CD4-positive, alpha-beta T cell (primary cell): ENCODE results near the gene RPUSD4. TPM values are rescaled to one million over a fixed set of nuclear protein-coding genes. Genes with fewer than 3 reads are reported as not detected.

Experiments used
- ATAC-seq: fragments of 200-7000 bp; cut with Tn5 transposase; one replicate; pipeline ENCODE4 v1.10.0; 2022; ENCODE audit warnings: mild to moderate bottlenecking; ENCODE audit not compliant: poor library complexity
- CTCF ChIA-PET: fragments of 350-600 bp; sonication (Branson Sonifier 250); formaldehyde crosslinking; loops from one replicate; lab custom pipeline; 2021; ENCODE audit warnings: antibody characterized with exemption, inconsistent platforms; lab: Charles Lee
- POLR2A ChIA-PET: fragments of 350-600 bp; sonication (Branson Sonifier 250); formaldehyde crosslinking; loops from one replicate; lab custom pipeline; 2021; ENCODE audit warnings: antibody characterized with exemption, inconsistent platforms; lab: Charles Lee
- DNase-seq, 14 experiments: peaks; one replicate each; pipeline ENCODE4 v3.0.0-alpha.2; 2013 to 2020; ENCODE audit warnings: mixed read lengths in 2 of 14
- H3K27ac ChIP-seq, 2 donors: one replicate each; pipeline versions ENCODE4 v1.5.1 to v1.7.0; 2013; ENCODE audit warnings: low read length in 2 of 2, low read depth in 1 of 2, mild to moderate bottlenecking in 1 of 2
- H3K27me3 ChIP-seq, 2 experiments: 1 replicate in 1 of 2; 2 replicates in 1 of 2; pipeline versions ENCODE4 v1.6.1 to v1.7.0; 2013; ENCODE audit warnings: low read length in 2 of 2, control low read depth in 1 of 2, mild to moderate bottlenecking in 1 of 2, moderate library complexity in 1 of 2; ENCODE audit not compliant: insufficient read depth in 2 of 2, control insufficient read depth in 1 of 2
- H3K36me3 ChIP-seq: one replicate; pipeline ENCODE4 v1.6.1; 2013; ENCODE audit warnings: low read length, control low read depth; ENCODE audit not compliant: insufficient read depth
- H3K4me1 ChIP-seq: one replicate; pipeline ENCODE4 v1.6.1; 2013; ENCODE audit warnings: low read length, control low read depth; ENCODE audit not compliant: insufficient read depth
- H3K4me3 ChIP-seq: one replicate; pipeline ENCODE4 v1.5.1; 2013; ENCODE audit warnings: mild to moderate bottlenecking, low read length, moderate library complexity
- H3K9me3 ChIP-seq, 2 experiments: 1 replicate in 1 of 2; 2 replicates in 1 of 2; pipeline versions ENCODE4 v1.6.1 to v1.7.0; 2013; ENCODE audit warnings: low read length in 2 of 2, mild to moderate bottlenecking in 2 of 2, control low read depth in 1 of 2, moderate library complexity in 1 of 2; ENCODE audit not compliant: control insufficient read depth in 1 of 2, insufficient read depth in 1 of 2
- H3K27ac Mint-ChIP-seq: one replicate; pipeline ENCODE4 v1.8.0; 2020; ENCODE audit warnings: mixed read lengths
- H3K27me3 Mint-ChIP-seq: one replicate; pipeline ENCODE4 v1.8.0; 2021; ENCODE audit warnings: mixed read lengths
- H3K36me3 Mint-ChIP-seq: one replicate; pipeline ENCODE4 v1.8.0; 2021; ENCODE audit warnings: low read depth, mixed read lengths
- H3K4me1 Mint-ChIP-seq: one replicate; pipeline ENCODE4 v1.8.0; 2021; ENCODE audit warnings: low read depth, mixed read lengths
- H3K4me3 Mint-ChIP-seq: one replicate; pipeline ENCODE4 v1.8.0; 2020; ENCODE audit warnings: mild to moderate bottlenecking, mixed read lengths
- H3K9me3 Mint-ChIP-seq: one replicate; pipeline ENCODE4 v1.8.0; 2020; ENCODE audit warnings: mixed read lengths
- intact Hi-C, 2 experiments: fragments of 100-400 bp; cut with DNase I in 1 of 2; cut with micrococcal nuclease in 1 of 2; formaldehyde crosslinking; loops; one replicate each; pipeline versions ENCODE4 v1.15.1 to v1.9.0; 2023 to 2025; cut with DNase I, micrococcal nuclease
- total RNA-seq, 174 experiments: library from RNA in 2 of 174; stranded (reverse) in 2 of 174; gene quantifications; one replicate each; pipeline ENCODE4 v1.2.3 and lab custom pipeline; 2021 to 2026
- TF ChIP-seq, protein P1 (sequence below): fragments of 200-600 bp; IDR thresholded peaks from one replicate; pipeline ENCODE4 v1.8.0; 2022; ENCODE audit warnings: antibody characterized with exemption, mild to moderate bottlenecking

RPUSD4 gene
- total RNA-seq, 2 experiments from 2014 or later, result 33.1 to 37.6 TPM

DNA sequence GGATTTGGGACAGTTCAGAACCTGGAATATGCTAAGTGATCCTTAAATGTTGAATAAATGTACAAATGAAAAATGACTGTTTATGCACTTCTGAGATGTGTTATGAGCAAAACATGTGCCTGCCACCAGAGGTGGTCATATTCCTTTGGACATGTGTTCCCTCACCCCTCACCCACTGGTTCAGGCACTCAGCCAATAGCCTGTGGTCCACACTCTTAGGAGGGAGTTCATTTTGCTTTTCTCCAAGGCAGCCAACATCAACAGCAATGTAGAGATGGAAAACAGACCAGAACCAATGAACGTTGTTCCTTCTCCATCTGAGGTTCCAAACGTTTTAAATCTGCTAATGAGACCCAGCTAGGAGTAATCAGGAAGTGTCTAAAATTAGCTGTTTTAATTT, 44.0 kb downstream of the RPUSD4 start:
- Mint-ChIP-seq H3K27ac (no peak overlapping the region), H3K4me3 (no peak overlapping the region), H3K9me3 (no peaks in the 10 kb centered on the region), H3K36me3 (no peaks in the 10 kb centered on the region), H3K4me1 (no peaks in the 10 kb centered on the region), H3K27me3 (peaks cover 4% of the 10 kb centered on the region)
- Histone ChIP-seq H3K27me3 (peaks cover 0 to 1% of the 10 kb centered on the region in 2 experiments), H3K27ac (no peak overlapping the region), H3K4me3 (no peak overlapping the region), H3K36me3 (no peaks in the 10 kb centered on the region), H3K9me3 (no peaks in the 10 kb centered on the region), H3K4me1 (no peaks in the 10 kb centered on the region)
- POLR2A ChIA-PET, result no interaction called here
- intact Hi-C loops, result no loop called here
- ATAC-seq (no peak), DNase-seq (no peak)
- TF ChIP-seq, protein P1, sequence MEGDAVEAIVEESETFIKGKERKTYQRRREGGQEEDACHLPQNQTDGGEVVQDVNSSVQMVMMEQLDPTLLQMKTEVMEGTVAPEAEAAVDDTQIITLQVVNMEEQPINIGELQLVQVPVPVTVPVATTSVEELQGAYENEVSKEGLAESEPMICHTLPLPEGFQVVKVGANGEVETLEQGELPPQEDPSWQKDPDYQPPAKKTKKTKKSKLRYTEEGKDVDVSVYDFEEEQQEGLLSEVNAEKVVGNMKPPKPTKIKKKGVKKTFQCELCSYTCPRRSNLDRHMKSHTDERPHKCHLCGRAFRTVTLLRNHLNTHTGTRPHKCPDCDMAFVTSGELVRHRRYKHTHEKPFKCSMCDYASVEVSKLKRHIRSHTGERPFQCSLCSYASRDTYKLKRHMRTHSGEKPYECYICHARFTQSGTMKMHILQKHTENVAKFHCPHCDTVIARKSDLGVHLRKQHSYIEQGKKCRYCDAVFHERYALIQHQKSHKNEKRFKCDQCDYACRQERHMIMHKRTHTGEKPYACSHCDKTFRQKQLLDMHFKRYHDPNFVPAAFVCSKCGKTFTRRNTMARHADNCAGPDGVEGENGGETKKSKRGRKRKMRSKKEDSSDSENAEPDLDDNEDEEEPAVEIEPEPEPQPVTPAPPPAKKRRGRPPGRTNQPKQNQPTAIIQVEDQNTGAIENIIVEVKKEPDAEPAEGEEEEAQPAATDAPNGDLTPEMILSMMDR, result no peak
- CTCF ChIA-PET, result no interaction called here

DNA sequence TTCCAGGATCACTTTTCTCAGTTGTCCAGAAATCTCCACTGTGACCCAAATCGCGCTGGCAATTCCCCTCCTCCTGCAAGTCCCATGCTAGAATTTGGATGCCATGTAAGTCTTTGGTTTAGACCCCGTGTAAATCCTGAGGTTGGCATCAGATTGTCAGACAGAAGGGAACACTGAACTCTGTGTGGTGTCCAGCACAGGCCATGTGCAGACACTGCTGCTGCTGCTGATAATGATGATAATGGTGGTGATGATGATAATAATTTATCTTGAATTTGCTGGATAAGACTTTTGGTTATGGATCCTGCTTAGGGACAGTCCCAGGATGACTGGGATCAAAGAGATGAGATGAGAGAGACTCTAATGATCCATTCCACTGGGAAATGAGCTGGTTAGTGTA, 45.0 kb downstream of the RPUSD4 start:
- Histone ChIP-seq H3K27ac (no peak overlapping the region), H3K4me3 (no peak overlapping the region), H3K9me3 (no peaks in the 10 kb centered on the region), H3K4me1 (no peaks in the 10 kb centered on the region), H3K27me3 (no peaks in the 10 kb centered on the region), H3K36me3 (no peaks in the 10 kb centered on the region)
- DNase-seq, result no peak
- ChIA-PET POLR2A (no interaction called here), CTCF (no interaction called here)
- TF ChIP-seq, protein P1, result no peak
- Mint-ChIP-seq H3K36me3 (no peaks in the 10 kb centered on the region), H3K4me1 (no peaks in the 10 kb centered on the region), H3K9me3 (no peaks in the 10 kb centered on the region), H3K27me3 (no peaks in the 10 kb centered on the region), H3K4me3 (no peak overlapping the region), H3K27ac (no peak overlapping the region)
- intact Hi-C loops, result no loop called here
- ATAC-seq, result no peak

- Histone ChIP-seq H3K4me1 (no peaks in the 10 kb centered on the region), H3K4me3 (no peak overlapping the region), H3K36me3 (no peaks in the 10 kb centered on the region), H3K9me3 (no peaks in the 10 kb centered on the region), H3K27ac (no peak overlapping the region), H3K27me3 (no peaks in the 10 kb centered on the region)
- H3K4me1 Mint-ChIP-seq, result no peaks in the 10 kb centered on the region
- H3K4me3 Mint-ChIP-seq, result no peak overlapping the region
- ATAC-seq, result no peak
- TF ChIP-seq, protein P1, result no peak
- ChIA-PET CTCF (interaction anchor here (0.7 kb wide), 1 partner anchor 154 kb away, joined by 3 read pairs; no protein-coding TSS in a partner anchor), POLR2A (no interaction called here)
- no peak overlapping the region for H3K27ac Mint-ChIP-seq
- no peak for DNase-seq
- no peaks in the 10 kb centered on the region for H3K9me3 Mint-ChIP-seq
- no peaks in the 10 kb centered on the region for H3K27me3 Mint-ChIP-seq
- intact Hi-C loops, result no loop called here
- H3K36me3 Mint-ChIP-seq, result no peaks in the 10 kb centered on the region
Observed at GRCh38 chr11:126165757-126166156, 45.7 kb downstream of the RPUSD4 start.
